22Rv1 (cell line): ENCODE results near the gene USP6NL.

ENCODE experiments used
- CTCF ChIP-seq: fragments of 450-650 bp; IDR thresholded peaks from 2 replicates; pipeline ENCODE4 v1.5.1; 2017; ENCODE audit warnings: mild to moderate bottlenecking
- ZFX ChIP-seq: fragments of 450-650 bp; IDR thresholded peaks from 2 replicates; pipeline ENCODE4 v1.6.1; 2017; ENCODE audit warnings: antibody characterized with exemption, borderline replicate concordance

DNA sequence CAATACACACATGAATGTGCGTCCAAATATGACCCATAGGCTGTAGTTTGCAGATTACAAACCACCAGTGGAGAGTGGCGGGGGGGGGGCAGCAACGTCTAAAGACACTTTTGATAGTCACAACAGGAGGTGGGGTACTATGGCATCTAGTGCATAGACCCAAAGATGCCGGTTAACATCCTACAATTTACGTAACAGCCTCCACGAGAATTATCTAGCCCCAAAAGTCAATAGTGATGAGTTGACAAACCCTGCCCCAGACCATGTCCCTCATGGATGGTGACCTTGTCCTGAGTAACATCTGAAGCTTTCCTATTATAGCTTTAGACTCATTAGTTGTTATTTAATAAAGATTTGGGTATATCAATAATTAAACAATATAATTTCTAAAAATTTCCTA lies 31.6 kb downstream of the USP6NL start:
- TF ChIP-seq CTCF (no peak), ZFX (no peak)
